ENCODE measurements around the gene ABHD14A.

Gene ABHD14A

DNA sequence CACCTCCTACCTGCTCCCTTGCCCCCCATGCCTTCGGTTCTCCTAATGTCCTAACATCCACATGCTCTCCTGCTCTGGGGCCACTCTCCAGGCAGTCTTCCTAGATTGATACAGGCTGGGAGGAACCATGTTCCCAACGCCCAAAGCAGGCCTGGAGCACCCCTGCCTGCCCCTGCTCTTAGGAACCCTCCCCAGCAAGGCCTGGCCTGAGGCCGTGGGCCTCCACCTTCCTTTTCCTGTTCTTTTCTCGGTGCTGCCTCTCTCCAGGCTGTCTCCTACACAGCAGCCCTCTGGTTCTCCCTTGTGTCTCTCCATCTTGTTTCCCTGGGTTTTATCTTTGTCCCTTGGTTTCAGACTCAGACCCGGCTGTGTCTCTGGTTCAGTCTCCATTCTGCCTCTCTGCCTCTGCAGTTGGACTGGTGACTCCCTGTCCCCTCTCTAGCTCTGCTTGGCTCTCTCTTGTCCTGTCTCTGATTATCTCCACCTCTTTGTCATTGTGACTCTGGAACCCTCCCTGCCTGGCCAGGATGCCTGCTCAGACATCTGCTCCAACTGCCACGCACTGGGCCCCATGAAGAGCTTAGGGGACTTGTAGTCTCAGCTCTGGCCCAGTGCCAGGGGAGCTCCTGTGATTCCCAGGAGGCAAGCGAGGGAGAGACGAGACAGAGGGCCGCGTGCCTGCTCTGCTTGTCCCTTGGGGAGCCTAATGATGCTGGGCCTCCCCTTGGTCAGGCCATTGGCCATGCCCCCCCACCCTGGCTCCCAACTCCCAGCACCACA, 46.8 kb downstream of the ABHD14A start:
- DNase-seq: no peak

DNA sequence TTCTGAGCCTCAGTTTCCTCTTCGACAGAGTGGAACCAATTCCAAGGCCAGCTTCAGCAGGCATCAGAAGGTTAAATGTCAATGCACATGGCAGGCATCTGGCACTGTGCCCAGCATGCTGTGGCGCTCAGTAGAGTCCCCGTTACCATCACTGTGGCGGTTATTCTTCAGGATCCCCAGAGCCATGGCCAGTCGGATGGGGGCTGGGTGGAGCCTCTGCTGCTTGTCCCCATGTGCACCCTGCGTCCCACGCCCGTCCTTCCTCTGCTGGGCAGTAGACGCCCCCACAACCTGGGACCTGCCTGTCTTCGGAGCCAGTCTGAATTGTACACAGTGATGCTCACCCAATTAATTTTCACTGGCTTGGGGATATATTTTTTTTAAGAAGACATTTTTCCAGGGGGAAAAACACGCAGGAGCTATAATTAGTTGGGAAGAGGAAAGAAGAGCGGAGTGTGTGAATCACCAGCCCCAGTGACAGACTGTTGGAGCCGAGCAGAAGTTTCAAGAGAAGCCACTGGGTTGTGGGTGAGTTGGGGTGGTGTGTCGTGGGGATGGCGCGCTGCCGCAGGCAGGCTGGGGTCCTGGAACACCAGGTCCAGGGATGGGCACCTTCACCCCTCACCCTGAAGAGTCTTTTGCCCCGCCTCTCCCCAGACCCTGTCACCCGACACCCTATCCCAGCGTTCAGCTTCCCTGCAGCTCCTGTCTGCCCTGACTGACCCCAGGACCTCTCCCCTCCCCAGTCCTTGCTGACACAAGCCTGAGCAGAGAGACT, 47.6 kb downstream of the ABHD14A start:
- DNase-seq: no peak

DNA sequence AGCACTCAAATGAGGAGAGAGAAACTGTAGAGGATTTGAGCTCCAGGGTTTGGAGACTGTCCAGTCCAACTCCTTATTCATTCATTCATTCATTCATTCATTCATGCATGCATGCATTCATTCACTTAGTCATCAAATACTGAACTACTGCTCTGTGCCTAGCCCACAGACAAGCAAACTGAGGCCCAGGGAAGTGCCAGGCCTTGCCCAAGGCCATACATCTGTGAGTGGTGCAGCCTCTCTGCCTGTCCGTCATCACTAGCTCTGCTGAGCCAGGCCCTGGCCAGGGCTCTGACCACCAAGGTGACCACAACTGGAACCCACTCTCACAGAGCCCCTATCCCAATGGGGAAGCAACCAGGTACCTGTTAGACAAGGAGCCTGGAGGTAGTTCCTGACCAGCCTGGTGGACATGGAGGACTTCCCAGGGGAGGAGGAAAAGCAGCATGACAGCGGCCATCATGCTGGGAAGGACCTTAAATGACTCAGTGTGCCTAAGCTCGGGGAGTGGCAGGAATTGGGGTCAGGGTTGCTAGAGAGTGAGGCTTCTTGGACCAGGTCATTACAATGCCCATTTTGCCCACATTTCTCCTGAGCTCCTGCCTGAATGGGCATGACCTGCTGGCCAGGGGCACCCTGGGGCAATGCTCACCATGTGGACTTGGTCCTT, 48.4 kb downstream of the ABHD14A start:
- no peak for DNase-seq

DNA sequence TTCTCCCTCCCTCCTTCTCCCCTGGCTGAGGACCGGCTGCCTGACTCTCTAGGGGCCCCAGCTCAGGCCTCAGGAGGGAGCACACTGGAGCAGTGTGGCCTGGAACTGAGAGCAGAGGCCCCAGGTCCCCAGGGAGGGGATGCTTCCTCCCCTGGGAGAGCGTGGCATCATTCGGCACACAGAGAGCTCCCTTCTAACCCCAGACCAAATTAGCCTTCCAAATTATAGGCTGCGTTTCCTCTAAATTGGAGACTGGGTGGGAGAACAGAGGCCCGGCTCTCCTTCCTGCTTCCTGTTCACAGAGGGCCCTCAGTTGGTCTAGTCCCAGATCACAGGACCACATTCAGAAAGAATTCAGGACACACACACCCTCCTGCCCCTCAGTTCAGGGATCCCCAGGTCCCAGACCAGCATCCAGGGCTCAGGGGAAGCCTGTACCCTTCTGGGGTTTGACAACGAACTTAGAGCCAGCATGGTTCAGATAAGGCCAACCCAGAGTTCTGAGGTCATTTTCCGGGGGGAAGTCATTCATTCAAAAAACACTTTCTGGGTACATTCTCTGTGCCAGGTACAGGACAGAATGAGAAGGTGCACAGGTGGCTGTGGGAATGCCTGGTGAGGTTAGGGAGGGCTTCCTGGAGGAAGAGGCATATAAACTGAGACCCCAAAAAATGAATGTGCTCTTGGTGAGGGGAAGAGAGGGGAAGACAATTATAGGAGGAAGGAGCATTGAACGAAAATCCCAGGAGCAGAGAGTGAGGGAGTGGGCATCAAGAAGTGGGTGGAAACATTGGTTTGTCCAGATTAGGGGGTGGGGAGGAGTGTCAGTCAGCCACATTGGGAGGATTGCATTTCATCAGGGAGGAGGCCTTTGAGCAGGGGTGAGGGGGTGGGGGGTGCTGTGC, 49.2 kb downstream of the ABHD14A start:
- no peak for DNase-seq

DNA sequence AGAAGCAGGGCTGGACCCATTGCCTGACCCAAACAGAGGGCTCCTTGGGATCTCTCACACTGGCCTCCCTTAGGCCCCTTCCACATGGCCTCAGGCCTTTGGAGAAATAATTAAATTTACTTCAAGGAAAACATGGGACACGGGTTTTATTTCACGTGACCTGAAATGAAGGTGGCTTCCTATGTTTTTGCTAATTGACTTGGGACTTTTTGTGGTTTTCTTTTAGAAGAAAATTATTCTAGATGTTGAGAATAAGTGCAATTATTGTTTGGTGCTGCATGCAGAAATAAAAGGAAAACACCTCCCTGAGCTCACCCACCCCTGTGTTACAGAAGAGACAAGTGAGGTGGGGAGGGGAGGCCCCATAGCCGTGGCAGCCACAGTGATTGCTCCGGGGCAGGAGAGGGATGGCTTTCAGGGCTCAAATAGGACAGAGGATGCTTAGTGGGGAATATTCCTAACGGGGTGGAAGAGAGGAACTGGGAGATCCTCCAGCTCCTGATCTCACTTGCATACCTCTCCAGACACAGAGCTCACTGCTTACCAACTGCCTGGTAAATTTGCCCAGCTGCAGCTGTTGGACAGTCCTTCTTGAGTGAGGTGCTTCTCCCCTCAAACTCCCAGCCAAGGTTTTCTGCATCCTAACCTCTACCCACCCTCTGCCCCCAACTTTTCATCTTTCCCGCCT, 50.0 kb downstream of the ABHD14A start:
- DNase-seq: no peak

DNA sequence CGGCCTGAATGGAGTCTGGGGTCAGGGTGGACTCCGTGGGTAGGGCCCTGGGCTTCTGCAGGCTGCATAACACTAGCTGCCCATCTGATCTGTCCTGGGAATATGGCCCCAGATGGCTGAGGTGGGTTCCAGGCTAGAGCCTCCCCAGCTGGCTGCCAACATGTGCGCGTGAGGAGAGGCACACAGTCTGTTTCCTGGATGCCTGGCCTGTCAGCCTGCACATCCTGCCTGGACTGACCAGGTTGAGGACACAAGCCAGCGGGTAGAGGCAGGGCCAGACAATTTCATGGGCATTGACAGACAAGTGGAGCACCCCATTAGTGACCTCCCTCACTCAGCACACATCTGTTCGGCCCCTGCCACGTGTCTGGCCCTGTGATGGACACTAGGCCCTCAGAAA, 50.6 kb downstream of the ABHD14A start:
- no peak for DNase-seq

DNA sequence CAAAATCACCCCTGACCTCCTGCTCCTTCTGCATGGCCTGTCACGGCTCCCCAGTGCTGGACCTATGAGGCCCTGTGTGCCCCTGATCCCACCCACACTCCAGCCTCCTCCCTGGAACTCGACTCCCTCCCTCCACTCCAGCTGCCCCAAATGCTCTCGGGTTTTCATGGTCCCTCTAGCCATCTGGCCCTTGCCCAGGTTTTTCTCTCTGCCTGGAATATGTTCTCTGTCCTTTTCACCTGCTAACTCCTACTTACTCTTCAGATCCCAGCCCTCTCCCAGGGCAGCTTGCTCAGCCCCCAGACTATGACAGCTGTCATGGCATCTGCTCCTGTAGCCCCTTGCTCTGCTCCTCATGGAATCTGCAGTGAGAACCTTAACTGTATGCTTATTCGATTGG, 51.2 kb downstream of the ABHD14A start:
- DNase-seq: no peak

DNA sequence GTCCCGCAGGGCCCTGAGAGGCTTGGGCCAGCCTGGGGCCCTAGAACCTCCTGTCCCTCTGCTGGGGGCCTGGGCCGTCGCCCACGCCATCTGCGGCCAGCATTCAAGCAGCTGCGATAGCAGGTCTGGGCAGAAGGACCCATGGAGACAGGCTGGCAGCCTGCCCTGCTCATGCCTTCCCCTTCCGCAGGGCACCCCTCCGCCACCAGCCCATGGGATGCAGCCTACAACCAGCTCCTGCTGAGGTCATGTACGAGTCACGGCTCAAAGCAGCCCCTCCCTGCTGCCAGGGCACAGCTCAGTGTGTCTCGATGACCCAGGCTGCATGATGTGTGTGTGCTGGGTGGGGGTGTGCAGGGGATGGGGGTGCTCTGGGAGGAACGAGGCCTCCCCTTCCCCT, 53.7 kb downstream of the ABHD14A start:
- DNase-seq: no peak

DNA sequence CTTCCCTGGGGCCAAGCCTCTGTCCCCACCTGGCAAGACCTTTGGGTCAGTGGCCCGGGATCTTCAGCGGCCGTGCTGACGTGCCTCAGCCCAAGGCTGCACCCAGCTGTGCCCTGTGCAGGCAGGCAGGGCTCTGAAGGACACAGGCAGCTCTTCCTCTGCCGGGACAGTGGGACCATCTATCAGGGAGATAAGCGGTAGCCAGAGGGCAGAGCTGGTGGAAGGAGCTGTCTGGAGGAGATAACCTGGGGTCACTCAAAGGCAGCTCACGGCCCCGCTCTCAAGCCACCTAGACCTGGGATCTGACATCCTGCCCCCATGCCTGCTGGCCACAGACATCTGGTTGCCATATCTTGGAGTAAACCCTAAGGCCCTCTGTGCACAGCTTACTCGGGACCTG, 54.2 kb downstream of the ABHD14A start:
- DNase-seq: no peak

DNA sequence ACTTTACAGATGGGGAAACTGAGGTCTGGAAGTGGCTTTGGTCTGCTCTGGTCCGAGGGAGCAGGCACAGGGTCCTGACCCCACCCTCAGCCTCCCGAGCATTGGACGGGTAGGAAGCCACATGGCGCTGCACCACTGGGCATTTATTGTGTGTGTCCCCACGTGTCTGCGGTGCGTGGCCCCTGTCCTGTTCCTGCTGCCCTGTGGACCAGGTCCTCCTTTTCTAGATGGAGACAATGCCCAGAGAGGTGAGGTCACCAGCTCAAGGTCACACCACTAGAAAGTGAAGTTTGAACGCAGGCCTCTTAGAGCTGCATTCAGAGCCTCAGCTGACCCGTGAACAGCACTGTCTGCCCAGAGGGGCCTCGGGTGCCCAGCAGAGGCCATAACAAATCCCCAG, 54.7 kb downstream of the ABHD14A start:
- no peak for DNase-seq
